GM12864 (cell line): ENCODE measurements around the gene GLS.

Experiments
- DNase-seq: peaks from one replicate; pipeline ENCODE4 v3.0.0-alpha.2; 2011; ENCODE audit warnings: low read depth
- H3K4me3 ChIP-seq: 2 replicates; pipeline ENCODE4 v1.5.1; 2011; ENCODE audit warnings: mild to moderate bottlenecking, low read depth, low read length, control low read depth
- TF ChIP-seq, protein P1 (sequence below): IDR thresholded peaks from 2 replicates; pipeline ENCODE4 v1.5.1; 2011; ENCODE audit warnings: low read depth, mild to moderate bottlenecking, moderate library complexity, low read length, control low read depth, inconsistent platforms; ENCODE audit errors: missing control alignments

Gene GLS

DNA sequence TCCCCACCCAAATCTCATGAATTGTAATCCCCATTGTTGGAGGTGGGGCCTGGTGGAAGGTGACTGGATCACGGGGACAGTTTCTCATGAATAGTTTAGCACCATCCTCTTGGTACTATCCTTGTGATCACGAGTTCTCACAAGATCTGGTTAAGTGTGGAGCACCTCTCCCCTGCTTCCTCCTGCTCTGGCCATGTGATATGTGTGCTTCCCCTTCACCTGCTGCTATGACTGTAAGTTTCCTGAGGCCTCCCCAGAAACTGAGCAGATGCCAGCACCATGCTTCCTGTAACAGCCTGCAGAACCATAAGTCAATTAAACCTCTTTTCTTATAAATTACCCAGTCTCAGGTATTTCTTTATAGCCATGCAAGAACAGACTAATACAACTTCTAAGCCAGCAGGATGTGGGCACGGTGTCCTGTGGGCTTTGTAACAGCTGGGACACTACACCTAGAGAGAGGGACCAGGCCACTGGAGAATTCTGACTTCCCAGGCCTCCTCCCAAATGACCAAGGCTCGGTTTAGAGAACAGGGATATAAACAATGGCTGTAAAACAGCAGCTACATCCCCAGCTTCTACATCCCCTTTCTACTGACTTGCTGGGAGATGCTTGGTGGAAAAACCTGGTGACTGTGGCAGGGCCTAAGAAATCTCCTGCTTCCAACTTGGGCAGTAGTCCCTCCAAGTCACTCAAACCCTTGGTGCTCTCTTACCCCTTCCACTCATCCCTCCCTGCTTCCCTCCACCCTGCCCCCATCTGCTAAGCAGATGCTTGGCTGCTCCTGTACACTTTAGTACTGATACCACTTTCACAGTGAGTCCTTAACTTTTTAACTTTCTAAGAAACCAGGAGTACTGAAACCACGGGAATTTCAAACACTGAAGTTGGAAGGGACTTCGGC is 123.0 kb downstream of the GLS start:
- TF ChIP-seq, protein P1, sequence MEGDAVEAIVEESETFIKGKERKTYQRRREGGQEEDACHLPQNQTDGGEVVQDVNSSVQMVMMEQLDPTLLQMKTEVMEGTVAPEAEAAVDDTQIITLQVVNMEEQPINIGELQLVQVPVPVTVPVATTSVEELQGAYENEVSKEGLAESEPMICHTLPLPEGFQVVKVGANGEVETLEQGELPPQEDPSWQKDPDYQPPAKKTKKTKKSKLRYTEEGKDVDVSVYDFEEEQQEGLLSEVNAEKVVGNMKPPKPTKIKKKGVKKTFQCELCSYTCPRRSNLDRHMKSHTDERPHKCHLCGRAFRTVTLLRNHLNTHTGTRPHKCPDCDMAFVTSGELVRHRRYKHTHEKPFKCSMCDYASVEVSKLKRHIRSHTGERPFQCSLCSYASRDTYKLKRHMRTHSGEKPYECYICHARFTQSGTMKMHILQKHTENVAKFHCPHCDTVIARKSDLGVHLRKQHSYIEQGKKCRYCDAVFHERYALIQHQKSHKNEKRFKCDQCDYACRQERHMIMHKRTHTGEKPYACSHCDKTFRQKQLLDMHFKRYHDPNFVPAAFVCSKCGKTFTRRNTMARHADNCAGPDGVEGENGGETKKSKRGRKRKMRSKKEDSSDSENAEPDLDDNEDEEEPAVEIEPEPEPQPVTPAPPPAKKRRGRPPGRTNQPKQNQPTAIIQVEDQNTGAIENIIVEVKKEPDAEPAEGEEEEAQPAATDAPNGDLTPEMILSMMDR, result no peak
- no peak overlapping the region for H3K4me3 ChIP-seq
- no peak for DNase-seq

DNA sequence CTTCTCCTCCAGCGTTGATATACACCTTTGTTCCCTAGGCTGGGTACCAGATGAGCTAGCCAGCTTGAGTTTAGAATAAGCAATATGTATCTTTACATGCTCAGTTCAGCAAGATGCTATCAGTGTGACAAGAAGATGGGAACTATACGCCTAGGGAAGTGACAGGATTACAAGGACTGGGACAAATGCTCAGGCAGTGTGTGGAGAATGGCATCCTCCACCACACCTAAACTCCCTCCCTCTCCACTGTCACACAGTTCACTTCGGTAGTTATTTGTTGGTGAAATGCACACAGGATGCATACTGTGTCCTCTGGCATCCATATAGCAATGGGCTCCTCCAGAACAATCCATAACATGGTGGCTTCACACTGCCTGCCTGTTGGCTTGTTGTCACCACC is 125.7 kb downstream of the GLS start:
- DNase-seq, result no peak
- TF ChIP-seq, protein P1, result no peak
- H3K4me3 ChIP-seq, result no peak overlapping the region

DNA sequence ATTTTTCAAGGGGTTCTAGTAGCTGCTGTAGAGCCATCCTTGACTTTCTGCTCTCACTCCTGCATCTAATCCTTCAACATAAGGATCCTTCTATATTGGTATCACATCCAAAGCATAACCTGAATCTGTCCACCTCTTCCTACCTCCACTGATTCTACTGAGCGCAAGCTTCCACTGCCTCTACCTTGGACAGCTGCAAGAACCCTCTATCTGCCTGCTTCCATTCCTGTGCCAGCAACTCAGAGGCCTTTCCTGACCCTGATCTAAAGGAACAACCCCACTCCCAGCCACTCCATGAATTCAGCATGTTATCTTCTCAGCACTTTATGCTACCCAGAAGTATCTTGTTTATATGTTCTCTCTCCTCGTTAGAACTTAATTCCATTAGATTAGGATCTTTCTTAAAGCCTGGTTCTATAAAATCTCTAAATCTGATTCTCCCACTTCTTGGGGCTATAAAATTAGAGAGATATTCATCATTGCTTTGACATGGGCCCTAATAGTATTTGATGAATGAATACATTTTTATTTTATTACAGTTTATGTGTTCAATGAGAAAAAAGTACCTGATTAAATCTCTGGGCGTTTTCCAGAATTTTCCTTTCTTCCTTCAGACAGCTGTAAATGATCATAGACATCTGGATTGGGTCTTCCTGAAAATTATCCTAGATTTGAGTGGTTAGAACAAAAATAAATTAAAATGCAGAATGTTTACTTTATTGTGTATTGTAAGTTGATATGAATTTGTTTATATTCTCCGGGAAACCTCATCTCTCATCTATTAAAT is 126.6 kb downstream of the GLS start:
- DNase-seq, result no peak
- H3K4me3 ChIP-seq, result no peak overlapping the region
- TF ChIP-seq, protein P1, result no peak

DNA sequence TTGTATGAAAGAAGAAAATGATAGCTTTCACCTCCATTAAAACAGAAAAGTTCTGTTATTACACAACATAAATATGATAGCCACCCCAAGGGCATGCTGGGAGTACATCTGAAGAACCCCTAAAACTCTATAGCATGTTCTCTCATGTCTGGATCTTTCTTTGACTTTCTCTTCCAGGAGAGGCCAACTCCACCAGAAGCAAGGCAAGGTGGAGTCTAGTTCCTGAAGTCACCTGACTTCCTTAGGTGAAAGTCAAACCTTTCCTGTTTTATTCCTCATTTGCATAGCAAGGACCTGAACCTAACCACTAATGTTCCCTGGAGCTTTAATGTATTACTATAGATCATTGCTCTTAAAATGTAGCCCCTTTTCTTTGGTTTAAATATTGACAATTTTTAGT is 127.7 kb downstream of the GLS start:
- DNase-seq, result no peak
- no peak overlapping the region for H3K4me3 ChIP-seq
- TF ChIP-seq, protein P1, result no peak

- no peak overlapping the region for H3K4me3 ChIP-seq
- TF ChIP-seq, protein P1, result no peak
- no peak for DNase-seq
These were observed 129.1 kb downstream of the GLS start for GRCh38 chr2:191009541-191010374.
